Ecto neural progenitor cell (in vitro differentiated cells): ENCODE results near the gene PLCXD1.
A peak's percentile ranks its signal among the peaks of the same experiment; 100 is the strongest.
"Not testable (repeated sequence)": the region's sequence is repeated elsewhere in the genome, so short reads cannot be mapped to it uniquely, and the experiment has no call there.

Experiments
- DNase-seq: peaks from one replicate; pipeline ENCODE4 v3.0.0-alpha.2; 2018; ENCODE audit warnings: low spot score

The PLCXD1 gene, protein sequence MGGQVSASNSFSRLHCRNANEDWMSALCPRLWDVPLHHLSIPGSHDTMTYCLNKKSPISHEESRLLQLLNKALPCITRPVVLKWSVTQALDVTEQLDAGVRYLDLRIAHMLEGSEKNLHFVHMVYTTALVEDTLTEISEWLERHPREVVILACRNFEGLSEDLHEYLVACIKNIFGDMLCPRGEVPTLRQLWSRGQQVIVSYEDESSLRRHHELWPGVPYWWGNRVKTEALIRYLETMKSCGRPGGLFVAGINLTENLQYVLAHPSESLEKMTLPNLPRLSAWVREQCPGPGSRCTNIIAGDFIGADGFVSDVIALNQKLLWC

DNA sequence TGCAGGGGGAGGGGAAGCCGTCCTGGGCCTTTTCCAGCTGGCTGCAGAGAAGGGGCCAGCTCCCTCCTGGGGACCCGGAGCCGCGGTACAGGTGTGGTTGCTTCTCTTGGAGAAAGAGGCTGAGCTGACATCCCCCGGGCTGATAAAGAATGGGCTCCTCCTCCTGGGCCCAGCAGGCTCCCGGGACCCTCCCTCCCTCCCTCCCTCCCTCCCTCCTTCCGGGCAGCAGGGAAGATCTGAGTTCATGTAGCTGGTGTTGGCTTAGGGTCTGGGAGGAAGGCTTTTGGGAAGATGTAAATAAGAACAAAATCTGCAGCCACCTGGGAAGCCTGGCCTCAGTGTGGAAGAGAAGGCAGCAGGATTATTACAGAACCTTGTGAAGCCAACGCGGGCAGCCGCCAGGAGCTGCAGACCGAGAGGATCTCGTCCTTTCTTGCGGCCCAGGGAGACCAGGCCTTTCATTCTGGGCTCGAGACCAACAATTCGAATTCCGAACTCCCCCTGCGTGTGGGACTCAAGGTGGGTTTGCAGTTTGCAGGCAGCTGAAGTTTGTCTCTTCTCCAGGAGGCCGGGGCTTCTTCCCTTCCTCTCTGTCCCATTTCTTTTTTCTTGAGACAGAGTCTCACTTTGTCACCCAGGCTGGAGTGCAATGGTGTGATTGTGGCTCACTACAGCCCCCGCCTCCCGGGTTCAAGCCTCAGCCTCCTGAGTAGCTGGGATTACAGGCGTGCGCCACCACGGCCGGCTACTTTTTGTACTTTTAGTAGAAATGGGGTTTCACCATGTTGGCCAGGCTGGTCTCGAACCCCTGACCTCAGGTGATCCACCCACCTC is at the start of gene PLCXD1:
TSS of gene PLCXD1 (plus strand) at position 216 of the 834 bp plus-strand sequence. CDS start 2,807 bp downstream, outside the sequence.
- peak; percentile 87 for DNase-seq

DNA sequence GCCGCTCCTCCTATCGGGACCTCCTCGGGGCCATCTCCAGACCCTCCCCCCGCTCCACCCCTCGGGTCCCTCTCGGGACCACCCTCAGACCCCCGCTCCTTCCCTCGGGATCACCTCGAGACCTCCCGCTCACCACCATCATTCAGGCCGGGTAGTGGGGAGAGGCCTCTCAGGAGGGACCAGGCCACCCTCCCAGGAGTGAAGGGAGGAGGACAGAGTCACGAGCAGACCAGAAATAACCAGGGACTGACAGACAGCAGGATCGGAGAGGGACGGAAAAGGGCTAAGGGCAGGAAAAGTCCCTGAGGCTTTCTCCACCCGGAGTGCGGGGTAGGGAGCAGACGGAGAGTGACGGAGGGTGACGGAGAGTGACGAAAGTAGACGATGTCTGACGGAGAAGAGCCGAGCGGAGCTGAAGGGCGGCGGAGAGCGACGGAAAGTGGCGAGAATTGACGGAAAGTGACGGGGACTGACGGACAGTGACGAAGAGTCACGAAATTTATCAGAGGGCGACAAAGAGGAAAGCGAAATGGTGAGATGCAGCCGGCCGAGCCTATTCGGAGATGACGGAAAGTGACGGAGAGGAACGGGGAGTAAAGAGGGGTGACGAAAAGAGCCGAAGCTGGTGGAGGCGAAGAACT is 49.4 kb upstream of the PLCXD1 start:
- DNase-seq, result not testable (repeated sequence)

DNA sequence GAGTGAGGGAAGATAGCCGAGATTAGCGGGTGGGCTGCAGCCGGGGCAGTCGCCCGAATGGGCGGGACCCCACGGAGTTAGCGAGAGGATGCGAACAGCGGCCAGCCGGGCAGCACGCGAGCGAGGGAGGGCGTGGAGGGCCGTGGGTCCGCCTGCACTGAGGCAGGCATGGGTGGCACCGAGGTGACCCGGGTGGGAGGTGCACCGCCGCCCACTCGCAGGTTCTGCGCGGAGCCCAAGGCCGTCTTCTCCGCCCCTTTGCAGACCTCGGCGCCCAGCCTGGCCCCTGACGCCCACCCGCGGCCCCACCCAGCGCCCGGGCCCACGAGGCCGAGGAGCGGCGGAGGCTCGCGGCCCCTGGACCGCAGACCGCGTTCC is 48.9 kb upstream of the PLCXD1 start:
- DNase-seq, result not testable (repeated sequence)

DNA sequence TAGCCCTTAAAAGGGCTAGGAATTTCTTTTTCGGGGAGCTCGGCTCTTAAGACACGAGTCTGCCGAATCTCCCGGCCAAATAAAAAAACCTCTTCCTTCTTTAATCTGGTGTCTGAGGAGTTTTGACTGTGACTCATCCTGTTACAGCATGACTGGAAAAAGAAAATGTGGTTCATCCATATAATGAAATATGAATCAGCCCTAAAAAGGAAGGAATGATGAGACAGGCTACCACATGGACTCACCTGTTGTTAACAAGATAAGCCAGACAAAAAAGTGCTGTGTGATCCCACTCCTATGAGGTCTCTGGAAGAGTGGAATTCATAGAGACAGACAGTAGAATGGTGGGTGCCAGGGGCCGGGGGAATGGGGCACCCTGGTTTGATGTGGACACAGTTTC is 45.0 kb upstream of the PLCXD1 start:
- not testable (repeated sequence) for DNase-seq

DNA sequence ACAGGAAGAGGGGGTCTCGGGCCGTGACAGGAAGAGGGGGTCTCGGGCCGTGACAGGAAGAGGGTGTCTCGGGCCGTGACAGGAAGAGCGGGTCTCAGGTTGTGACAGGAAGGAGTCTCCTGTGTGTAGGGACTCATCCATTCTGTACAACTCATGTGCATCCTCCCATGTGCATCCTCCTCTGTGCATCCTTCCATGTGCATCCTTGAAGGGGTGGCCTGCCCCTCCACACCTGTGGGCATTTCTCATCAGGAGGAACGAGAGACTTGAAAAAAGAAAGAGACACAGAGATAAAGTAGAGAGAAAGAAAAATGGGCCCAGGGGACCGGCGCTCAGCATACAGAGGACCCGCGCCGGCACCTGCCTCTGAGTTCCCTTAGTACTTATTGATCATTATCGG is 30.2 kb upstream of the PLCXD1 start:
- no peak for DNase-seq

DNA sequence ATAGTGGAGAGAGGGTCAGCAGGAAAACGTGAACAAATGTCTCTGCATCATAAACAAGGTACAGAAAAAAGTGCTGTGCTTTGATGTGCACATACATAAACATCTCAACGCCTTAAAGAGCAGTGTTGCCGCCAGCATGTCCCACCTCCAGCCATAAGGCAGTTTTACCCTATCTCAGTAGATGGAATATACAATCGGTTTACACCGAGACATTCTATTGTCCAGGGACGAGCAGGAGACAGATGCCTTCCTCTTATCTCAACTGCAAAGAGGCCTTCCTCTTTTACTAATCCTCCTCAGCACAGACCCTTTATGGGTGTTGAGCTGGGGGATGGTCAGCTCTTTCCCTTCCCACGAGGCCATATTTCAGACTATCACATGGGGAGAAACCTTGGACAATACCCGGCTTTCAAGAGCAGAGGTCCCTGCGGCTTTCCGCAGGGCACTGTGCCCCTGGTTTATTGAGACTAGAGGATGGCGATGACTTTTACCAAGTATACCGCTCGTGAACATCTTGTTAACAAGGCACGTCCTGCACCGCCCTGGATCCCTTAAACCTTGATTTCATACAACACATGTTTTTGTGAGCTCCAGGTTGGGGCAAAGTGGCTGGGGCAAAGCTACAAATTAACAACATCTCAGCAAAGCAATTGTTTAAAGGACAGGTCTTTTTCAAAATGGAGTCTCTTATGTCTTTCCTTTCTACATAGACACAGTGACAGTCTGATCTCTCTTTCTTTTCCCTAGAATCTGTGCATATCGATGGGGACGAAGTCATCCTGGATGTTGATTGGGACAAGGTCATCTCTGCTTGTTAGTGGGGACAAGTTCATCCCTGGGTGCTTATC is 29.6 kb upstream of the PLCXD1 start:
- DNase-seq, result not testable (repeated sequence)

DNA sequence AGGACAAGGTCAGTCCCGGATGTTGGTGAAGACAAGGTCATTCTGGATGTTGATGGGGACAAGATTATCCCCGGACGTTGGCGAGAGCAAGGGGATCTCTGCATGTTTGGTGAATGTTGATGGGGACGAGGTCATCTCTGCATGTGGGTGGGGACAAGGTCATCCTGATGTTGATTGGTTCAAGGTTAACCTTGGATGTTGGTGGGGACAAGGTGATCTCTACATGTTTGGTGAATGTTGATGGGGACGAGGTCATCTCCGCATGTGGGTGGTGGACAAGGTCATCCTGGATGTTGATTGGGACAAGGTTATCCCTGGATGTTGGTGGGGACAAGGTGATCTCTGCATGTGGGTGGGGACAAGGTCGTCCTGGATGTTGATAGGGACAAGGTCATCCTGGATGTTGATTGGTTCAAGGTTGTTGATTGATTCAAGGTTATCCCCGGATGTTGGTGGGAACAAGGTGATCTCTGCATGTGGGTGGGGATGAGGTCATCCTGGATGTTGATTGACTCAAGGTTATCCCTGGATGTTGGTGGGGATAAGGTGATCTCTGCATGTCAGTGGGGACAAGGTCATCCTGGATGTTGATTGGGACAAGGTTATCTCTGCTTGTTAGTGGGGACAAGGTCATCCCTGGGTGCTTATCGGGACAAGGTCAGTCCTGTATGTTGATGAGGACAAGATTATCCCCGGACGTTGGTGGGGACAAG is 28.8 kb upstream of the PLCXD1 start:
- DNase-seq, result no peak

DNA sequence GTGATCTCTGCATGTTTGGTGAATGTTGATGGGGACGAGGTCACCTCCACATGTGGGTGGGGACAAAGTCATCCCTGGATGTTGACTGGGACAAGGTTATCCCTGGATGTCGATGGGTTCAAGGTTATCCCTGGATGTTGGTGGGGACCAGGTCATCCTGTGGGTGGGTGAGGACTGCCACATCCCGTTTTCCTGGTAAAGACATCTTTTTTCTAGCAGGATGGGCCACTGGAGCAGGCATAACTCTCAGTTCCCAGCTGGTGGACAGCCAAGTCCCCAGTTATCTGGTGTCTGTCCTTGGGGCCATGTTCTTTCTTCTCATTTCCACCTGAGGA is 28.3 kb upstream of the PLCXD1 start:
- DNase-seq, result no peak

DNA sequence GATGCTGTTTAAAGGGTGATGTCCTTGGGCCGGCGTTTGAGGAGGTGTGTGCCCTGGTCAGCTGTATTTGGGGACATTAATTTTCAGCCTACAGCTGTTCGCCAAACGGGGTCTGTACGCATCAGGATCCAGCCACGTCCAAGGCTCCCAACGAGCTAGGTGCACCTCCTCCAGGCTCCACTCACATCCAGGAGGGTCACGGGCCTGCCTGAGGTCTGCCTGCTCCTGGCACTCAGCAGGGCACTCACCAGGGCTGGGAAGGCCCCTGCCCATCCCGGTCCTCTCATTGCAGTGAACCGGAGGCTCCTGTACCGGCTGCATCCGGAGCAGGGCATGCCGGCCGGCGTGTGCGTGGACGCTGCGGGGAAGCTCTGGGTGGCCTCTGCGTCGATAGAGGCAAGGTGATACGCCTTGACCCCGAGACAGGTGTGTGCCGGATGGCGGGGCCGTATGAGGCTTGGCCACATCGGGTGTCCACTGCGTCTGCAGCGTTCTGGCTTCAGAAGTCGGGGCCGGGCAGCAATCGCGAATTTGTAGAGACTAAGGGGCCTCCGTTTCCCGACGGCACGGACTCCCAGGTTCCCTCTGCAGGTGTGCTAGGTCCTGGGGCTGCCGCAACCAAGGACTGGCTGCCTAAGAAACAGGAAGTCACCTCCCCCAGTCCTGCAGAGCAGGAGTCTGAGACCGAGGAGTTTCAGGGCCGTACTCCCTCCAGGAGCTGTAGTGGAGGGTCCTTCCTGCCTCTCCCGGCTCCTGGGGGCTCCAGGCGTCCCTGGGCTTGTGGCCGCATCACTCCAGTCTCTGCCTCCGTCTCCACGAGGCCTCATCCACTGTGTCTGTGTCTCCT is 27.5 kb upstream of the PLCXD1 start:
- no peak for DNase-seq

DNA sequence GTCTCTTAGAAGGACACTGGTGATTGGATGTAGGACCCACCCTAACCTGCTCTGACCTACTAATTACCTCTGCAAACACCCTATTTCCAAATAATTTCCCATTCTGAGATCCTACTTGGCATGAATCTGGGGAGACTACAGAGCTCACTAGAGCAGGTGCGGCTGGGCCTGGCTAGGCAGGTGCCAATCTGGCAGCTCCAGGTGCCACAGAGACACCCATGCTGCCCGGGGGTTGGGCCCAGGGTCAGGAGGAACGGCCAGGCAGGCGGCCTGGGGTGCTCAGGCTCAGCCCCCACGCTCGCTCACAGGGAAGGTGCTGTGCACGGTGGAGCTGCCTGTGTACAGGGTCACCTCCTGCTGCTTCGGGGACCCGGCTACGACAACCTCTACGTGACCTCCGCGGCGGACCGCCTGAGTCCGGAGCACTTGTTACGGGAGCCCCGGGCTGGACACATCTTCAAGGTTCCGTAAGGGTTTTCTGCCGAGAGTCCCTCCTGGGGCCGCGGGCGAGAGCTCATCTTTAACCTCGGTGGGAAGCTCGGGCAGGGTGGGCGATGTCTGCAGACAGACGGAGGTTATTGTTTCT is 26.5 kb upstream of the PLCXD1 start:
- DNase-seq, result no peak

DNA sequence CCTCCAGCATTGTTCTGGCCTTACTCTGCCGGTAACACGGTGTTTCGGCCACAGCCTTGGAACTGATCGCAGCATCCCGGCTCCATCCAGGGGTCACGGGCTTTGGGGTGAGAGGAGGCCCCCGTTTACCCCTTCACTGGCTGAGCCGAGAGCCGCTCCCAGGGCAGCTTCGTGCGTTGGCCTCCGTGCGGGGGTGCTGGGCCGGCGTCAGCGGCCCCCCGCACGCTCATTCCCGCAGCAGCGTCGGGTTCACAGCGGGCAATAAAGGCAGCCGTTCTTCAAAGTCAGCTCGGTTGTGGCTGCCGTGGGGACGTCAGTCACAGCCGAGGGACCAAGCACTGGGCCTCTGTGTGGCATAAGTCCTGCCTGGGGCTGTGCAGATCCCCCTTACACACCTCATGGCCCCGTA is 25.3 kb upstream of the PLCXD1 start:
- no peak for DNase-seq

DNA sequence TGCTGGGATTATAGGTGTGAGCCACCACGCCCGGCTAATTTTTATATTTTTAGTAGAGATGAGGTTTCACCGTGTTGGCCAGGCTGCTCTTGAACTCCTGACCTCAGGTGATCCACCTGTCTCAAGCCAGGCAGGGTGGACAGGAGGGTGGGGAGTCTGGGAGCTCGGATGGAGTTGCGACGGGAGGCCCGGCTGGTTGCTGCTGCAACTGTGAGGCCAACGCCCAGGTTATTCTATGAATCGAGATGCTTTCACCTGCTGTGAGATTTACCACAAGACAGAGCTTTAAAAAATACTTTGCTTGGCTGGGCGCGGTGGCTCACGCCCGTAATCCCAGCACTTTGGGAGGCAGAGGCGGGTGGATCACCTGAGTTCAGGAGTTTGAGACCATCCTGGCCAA is 24.1 kb upstream of the PLCXD1 start:
- DNase-seq, result not testable (repeated sequence)

DNA sequence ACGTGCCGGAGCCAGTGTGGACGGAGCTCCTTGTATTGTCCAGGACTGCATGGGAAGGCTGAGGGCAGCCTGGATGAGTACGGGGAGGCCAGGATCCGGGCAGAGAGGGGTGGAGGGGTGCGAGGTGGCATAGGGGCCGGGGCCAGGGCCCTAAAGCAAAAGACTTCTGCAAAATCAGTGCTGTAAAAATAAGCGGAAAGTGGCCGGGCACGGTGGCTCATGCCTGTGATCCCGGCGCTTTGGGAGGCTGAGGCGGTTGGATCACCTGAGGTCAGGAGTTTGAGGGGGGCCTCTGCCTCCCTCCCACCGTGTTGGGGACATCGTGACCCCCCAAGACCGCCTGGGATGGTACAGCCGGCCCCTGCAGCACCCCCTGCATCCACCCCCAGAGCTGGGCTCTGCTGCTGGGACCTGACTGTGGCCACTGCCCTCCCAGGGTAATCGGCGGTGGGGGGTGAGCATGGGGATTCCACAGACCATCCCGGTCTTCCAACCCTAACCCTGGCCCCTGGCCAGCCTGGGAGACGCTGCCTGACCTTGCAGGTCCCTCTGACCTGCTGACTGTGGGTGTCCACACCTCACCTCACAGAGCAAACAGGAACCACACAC is 23.4 kb upstream of the PLCXD1 start:
- DNase-seq, result no peak

DNA sequence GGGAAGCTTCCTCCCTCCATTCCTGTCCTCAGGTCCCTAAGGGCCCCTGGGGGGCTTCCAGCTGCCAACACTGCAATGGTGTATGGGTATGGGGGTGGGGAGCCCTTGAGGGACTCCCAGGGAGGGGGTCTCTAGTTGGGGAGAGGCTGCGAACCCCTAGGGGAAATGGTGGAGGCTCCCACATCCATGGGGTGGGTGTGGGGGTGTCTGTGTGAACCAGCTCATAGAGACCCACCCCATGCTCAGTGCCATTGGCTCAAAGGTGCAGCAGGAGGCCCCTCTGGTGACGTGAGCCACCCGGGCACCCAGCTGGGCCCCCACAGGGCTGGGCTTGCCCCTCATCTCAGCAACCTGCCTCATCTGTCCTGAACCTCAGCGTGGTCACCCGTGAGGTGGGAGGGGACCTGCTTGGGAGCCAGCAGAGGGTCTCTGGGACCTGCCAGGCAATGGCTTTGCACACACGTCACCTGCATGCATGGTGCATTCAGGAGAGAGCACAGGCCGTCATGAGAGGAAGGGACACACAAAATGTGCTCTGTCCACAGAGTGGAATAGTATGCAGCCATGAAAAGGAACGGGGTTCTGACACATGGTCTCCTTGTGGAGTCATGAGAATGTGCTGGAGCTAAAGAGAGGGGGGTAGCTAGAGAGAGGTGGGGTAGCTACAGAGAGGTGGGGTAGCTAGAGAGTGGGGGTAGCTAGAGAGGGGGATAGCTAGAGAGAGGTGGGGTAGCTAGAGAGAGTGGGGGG is 22.7 kb upstream of the PLCXD1 start:
- no peak for DNase-seq

DNA sequence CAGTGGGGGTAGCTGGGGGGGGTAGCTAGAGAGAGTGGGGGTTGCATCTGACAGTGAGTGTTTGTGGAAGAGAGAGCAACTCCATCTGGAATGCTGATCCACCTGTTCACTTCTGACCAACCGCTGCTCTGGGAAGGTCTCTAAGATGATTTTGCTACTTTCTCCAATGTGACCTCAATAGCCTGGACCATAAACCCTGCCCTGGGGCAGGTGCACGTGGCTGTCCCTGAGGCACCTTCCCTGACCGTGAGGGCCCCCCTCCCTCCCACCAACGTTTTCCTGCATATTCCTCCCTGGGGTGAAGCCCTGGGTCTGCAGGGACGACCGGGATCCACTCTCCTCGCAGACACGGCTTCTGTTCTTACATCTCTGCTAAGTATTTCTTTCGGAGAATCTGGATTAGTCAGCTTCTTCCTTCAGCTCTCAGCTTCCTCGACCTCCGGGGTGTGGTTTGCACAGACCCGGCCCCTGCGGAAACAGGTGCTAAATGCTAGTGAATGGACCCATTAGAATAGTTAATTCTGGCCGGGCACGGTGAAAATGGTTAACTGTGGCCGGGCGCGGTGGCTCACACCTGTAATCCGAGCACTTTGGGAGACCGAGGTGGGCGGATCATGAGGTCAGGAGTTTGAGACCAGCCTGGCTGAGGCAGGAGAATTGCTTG is 21.4 kb upstream of the PLCXD1 start:
- DNase-seq, result no peak

DNA sequence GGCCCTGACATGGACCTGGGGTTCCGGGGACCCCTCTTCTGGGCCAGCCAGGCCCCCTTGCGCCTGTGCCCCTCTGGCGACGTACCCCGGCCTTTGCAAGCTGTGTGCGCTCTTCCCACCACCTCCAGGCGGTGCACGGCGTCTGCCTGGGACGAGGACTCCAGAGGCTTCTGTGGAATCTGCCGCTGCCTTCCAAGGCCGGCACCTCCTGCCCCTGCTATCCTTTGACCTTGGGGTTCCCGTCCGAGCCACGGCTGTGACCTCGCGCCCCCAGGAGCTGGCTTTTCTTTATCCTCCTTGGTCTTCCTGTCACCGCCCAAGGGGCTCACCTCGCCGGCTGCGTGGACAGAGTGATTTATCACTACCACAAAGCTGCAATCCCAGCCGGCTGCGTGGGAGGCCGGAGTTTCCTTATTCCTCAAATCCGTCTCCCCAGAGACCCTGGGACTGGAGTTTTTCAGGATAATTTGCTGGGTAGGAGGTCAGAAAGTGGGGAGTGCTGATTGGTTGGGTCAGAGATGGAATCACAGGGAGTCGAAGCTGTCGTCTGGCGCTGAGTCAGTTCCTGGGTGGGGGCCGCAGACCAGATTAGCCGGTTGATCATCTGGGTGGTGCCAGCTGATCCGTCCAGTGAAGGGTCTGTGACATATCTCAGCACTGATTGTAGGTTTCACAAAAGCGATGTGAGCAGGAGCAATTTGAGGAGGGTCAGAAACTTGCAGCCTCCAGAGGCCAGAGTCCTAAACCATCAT is 19.8 kb upstream of the PLCXD1 start:
- DNase-seq, result no peak

DNA sequence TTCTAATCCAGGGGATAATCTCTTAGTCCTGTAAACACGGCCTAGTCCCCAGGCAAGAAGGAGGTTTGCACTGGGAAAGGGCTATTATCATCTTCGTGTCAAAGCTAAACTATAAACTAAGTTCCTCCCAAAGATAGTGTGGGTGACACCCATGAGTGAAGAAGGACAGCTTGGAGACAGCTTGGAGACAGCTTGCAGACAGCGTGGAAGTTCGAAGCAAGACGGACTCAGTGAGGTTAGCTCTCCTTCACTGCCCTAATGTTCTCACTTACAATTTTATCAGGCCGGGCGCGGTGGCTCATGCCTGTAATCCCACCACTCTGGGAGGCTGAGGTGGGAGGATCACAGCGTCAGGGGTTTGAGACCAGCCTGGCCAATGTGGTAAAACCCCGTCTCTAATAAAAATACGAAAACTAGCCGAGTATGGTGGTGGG is 19.2 kb upstream of the PLCXD1 start:
- no peak for DNase-seq
